Measurements from ENCODE around the gene DLG1. TPM values are rescaled to one million over a fixed set of nuclear protein-coding genes. Genes with fewer than 3 reads are reported as not detected.

Gene DLG1
- total RNA-seq, 2 experiments from 2014 or later = 56.1 to 62.1 TPM

DNA sequence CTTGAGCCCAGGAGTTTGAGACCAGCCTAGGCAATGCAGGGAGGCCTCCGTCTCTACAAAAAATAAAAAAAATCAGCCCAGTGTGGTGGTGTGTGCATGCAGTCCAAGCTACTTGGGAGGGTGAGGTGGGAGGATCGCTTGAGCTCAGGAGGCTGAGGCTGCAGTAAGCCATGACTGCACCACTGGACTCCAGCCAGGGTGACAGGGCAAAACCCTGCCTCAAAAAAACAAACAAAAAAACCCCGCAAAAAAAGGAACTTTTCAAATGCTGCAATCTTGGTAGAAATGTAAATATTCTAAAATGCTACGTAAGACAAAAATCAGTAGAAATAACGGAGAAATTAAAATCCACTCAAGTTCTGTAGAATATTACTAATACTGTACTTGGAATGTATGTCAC is 160.7 kb downstream of the DLG1 start:
- CTCF ChIA-PET = no interaction called here
- POLR2A ChIA-PET = no interaction called here

DNA sequence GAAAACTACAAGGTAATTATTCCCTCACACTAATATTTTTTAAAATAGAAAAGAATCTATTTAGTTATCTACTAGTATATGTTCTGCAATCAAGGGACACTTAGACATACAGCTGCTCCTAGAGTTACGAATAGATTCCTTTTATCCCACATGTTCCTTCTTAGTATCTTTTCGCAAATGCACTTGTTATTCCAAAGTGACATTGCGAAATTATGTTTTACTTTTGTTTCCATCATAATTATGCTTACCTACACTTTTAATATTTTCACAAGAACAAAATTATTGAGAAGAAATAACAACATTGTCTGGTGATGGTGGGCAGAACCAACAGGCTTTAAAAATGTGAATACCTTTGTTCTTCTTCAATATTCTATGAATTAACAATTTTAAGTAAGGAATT is 161.7 kb downstream of the DLG1 start:
- ChIA-PET POLR2A (no interaction called here), CTCF (no interaction called here)

DNA sequence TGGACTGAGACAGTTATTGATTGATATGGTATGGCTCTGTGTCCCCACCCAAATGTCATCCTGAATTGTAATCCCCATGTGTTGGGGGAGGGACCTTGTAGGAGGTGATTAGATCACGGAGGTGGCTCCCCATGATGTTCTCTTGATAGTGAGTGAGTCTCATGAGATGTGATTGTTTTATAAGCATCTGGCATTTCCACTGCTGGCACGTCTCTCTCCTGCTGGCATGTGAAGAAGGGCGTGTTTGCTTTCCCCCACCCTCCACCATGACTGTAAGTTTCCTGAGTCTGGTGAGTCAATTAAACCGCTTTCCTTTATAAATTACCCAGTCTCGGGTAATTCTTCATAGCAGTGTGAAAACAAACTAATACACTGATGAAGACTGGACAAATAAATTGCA is 163.2 kb downstream of the DLG1 start:
- CTCF ChIA-PET = no interaction called here
- POLR2A ChIA-PET = no interaction called here

DNA sequence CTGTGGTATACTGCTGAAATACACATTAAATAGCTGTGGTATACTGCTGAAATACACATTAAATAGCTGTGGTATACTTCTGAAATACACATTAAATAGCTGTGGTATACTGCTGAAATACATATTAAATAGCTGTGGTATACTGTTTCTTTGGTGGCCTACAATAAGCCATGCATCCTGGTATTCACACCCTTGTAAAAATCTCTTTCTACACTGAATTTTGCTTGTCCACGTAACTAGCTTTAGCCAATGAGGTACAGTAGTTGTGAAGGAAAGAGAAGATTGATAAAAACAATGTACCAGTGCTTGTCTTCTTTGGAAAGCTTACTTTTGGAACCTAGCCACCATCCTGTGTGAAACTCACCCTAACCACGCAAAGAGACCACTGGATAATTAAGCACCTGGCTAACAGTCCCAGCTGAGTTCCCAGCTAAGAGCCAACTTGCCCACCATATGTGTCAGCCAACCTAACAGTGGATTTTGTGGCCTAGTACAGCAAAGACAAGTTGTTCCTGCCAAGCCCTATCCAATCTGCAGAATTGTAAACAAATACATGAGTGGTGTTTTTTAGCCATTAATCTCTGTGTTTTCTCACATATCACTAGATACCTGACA is 165.4 kb downstream of the DLG1 start:
- POLR2A ChIA-PET = no interaction called here
- CTCF ChIA-PET = no interaction called here

DNA sequence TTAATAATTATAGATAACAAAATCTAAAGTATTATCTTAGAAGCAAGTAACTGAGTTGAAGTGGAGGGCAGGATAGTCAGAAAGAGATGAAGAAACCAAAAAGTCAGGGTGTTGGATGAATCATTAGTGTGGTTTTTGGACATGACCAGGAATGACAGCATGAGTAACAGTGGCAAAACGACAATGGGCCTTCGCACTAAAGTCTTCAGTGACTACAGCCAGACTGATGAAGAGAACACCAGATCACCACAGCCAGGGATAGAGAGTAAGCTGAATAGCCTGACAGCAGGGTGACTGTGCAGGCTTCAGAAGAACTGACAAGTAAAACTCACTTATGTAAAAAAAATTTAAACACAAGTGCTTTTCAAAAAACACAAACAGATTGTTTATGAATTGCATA is 172.8 kb downstream of the DLG1 start:
- CTCF ChIA-PET = no interaction called here
- POLR2A ChIA-PET = no interaction called here

DNA sequence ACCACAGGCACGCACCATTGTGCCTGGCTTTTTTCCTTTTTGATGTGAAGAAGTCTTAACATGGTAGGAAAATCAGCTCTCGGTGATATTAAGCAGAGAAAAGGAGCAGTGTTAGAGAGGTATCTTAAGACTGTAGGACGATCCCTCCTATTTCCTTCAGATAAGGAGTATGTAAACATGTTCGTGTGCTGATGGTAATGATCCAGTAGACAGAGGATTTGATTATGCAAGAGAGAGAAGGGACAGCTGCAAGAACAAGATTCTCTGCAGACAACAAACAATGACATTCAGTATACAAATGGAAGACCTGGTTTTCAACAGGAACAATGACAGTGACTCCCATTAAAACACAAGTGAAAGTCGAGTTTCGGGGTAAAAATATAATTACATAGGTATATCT is 173.7 kb downstream of the DLG1 start:
- CTCF ChIA-PET = no interaction called here

DNA sequence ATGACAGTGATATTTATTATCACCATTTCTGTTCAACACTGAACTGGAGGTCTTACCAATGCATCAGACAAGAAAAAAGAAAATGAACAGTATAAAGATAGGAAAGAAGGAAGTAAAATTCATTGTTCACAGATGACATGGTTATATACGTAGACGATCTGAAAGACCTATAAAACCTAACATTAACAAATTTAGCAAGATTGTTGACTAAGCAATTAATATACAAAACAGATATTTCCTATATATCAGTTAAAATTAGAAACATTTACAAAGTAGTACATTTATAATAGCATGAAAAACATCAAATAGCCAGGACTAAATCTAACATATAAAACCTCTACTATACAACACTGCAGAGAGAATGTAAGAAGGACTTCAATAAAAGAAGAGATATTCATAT is 176.0 kb downstream of the DLG1 start:
- ChIA-PET POLR2A (no interaction called here), CTCF (no interaction called here)

More for the DNA sequence above, 173.7 kb downstream of the DLG1 start:
- POLR2A ChIA-PET = no interaction called here

DNA sequence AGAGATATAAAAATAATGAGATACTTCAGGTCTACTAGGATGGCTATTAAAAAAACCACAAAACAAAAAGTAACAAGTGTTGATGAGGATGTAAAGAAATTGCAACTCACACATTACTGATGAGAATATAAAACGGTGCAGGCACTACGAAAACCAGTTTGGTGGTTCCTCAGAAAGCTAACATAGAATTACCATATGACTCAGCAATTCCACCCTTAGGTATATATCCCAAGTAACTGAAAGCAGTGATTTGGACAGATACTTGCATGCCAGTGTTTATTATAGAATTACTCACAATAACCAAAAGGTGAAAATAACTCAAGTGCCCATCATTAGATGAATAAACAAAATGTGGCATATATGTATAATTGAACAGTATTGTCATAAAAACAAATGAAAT is 181.3 kb downstream of the DLG1 start:
- CTCF ChIA-PET = no interaction called here

DNA sequence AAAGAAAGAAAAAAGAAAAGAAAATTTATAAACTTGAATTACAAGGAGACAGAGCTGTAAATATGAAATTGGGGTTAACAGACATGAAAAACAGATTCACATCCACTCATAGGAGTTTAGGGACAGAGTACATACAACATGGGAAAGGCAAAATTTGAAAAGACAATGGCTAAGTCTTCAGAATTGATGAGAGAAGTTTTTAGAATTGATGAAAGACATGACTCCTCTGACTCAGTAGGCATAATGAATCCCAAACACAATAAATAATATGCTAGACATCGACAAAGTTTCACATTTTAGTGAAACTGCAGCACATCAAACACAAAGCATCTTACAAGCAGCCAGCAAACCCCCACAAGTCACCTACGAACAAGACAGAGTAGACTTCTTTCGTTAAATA is 184.4 kb downstream of the DLG1 start:
- ChIA-PET POLR2A (no interaction called here), CTCF (no interaction called here)

More for the DNA sequence above, 181.3 kb downstream of the DLG1 start:
- POLR2A ChIA-PET = no interaction called here

DNA sequence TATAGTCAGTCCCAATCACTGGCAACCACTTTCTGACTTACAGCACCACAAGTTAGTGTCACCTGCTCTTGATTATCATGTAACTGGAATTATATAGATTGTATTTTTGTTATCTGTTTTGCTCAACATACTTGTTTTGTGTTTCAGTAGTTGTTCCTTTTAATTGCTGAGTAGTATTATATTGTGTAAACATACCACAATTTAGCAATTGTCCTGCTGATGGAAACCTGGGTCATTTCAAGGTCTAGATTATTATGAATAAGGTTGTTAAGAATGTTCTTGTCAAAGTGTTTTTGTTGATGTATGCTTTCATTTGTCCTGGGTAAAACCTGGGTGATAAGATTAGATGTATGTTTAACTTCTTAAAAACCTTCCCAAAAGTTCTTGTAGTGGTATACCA is 186.7 kb downstream of the DLG1 start:
- ChIA-PET CTCF (no interaction called here), POLR2A (no interaction called here)

DNA sequence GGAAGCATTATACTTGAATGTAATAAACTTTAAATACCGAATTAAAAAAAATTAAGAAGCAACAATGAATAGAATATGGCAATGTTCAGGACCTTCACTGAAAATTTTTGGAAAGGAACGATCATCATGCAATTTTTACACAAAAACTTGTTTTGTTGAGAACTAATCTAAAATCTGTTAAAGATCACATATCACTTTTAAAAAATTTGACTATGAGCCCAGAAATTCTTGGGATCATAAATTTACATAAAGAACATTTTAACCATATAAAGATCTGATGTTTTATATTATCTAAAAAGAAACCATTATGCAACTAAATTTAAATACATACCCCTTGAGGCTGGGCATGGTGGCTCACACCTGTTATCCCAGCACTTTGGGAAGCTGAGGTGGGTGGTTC is 192.6 kb downstream of the DLG1 start:
- CTCF ChIA-PET = no interaction called here
- POLR2A ChIA-PET = no interaction called here

DNA sequence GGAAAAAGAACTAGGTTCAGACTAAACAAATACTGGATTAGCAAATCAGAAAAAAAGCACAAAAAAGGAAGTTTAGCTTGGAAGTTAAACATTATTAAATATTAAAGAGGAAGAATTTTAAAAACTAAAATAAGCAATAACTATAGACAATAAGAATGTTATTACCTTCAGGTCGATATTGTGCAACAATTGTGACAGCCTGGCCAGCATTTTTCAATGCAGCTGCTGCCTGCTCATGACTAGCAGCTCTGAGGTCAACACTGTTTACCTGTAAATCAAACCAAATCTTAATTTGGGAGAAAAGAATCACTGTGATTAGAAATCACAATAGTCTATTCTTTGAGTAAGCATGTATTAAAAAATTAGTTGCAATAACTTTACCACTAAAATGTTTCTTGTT is 193.7 kb downstream of the DLG1 start:
- POLR2A ChIA-PET = no interaction called here
- CTCF ChIA-PET = no interaction called here

DNA sequence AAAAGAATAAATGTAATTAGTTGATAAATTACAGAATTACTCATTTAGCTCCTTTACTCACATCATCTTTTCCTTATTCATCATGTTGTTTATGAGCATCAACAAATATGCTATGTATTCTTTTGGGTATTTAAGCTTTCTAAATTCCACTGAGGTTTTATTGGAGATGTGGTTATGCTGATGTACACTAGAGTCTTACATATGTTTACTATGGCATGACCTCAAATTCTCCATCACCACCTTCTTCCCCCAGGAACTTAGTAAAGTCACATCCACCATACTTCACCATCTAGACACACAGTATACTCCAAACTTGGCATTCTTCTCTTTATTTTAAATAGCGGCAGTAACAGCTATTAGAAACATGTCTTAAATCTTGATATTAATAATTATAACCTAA is 194.6 kb downstream of the DLG1 start:
- CTCF ChIA-PET = no interaction called here
- POLR2A ChIA-PET = no interaction called here

DNA sequence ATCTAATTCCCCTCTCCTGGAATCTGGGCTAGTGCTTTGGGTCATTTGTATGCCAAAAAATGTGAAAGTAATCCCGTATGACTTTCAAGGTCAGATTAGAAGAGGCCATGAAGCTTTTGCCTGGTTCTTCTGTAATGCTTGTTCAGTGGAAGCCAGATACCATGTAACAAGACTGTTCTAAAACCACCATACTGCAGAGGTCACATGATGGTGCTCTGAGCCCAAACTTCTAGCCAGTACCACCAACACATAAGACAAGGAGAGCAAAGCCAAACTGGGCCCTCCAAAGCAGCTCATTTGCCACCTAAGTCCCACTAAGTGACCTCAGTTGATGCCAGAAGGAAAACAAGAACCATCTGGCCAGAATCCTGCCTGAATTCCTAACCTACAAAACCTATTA is 204.5 kb downstream of the DLG1 start:
- CTCF ChIA-PET = no interaction called here
- POLR2A ChIA-PET = no interaction called here

DNA sequence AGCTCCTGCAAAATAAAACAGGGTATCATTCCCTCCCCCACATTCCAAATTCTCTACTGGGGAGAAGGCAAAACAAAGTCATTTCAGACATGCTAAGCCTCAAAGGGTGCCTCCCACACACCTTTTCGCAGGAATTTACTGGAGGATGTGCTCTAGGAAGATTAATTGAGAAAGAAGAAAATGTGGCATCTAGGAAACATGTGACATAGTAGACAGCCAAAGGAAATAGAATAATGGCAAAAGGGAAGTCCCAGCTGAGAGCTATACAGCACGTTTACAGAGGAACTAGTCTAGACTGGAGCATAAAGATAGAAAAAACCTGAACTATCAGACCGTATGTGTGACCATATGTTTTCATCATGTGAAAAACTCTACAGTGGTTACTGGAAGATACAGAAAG is 210.0 kb downstream of the DLG1 start:
- POLR2A ChIA-PET = no interaction called here
- CTCF ChIA-PET = no interaction called here

DNA sequence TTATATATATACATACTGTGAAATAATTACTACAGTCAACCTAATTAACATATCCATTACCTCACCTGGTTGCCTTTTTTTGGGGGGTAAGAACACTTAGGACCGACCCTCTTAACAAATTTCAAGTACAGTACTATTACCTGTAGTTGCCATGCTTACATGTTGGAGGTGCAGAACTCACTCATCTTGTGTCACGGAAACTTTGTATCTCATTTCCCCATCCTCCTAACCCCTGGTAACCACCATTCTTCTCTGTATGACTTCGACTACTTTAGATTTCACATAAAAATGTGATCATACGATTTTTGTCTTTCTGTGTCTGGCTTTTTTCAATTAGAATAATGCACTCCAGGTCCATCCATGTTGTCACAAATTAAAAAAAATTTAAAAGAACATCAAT is 213.3 kb downstream of the DLG1 start:
- ChIA-PET CTCF (no interaction called here), POLR2A (no interaction called here)

DNA sequence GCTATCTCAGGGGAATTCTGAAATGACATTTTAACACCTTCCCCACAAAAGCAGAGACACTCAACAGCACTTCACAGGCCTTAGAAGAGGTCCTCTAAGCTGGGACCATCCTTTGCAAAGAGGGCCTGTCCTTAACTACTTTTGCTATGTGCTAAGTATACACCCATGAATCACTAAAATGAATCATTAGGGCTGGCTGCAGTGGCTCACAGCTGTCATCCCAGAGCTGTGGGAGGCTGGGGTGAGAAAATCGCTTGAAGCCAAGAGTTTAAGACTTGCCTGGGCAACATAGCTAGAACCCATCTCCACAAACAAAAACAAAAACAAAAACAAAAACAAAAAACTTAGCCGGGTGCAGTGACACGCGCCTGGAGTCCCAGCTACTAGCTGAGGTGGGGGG is 214.9 kb downstream of the DLG1 start:
- ChIA-PET CTCF (interaction anchor here (0.6 kb wide), 1 partner anchor 294 kb away, joined by 3 read pairs; no protein-coding TSS in a partner anchor), POLR2A (no interaction called here)

DNA sequence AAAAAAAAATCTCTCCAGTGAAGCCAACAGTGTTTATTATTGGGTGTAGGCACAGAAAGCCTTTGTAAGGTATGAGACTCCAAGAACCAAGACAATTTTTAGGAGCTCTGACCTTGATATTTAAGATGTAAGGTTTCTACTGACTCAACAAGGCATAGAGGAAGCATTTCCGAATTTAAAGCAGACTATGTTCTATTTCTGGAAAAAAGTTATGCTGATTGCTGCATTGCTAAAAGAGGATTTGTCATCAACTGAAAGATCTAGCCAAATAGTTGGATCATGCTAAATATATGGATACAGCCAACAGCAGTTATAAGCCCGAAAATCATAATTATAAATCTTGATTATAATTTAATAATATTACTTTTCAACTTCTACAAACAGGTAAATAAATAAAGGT is 215.5 kb downstream of the DLG1 start:
- CTCF ChIA-PET = no interaction called here

DNA sequence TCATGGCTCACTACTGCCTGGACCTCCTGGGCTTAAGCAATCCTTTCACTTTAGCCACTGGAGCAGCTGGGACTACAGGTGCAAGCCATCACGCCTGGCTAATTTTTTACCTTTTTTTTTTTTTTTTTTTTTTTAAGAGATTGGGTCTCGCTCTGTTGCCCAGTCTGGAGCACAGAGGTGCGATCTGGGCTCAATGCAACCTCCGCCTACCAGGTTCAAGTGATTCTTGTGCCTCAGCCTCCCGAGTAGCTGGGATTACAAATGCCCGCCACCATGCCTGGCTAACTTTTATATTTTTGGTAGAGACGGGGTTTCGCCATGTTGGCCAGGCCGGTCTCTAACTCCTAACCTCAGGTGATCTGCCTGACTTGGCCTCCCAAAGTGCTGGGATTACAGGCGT is 218.1 kb downstream of the DLG1 start:
- ChIA-PET POLR2A (no interaction called here), CTCF (no interaction called here)

More for the DNA sequence above, 215.5 kb downstream of the DLG1 start:
- POLR2A ChIA-PET = no interaction called here

DNA sequence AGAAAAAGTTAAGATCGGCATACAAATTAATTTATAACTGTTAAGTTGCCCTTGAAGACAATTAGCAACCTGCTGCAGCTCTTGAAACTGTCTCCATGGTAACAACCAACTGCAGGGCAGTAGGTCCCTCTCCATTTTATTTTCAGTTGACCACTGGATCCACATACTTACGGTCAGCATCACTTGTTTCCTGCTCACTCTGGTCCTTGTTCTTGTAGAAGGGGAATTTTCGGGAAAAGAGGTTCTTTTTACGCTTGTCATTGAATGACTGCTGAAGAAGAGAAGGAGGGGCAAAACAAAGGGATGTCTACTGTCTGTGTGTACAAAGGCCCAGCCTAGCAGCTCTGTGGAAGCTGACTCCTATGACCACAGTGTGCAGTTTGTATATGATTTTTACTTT is 222.0 kb downstream of the DLG1 start:
- POLR2A ChIA-PET = no interaction called here
- CTCF ChIA-PET = no interaction called here

DNA sequence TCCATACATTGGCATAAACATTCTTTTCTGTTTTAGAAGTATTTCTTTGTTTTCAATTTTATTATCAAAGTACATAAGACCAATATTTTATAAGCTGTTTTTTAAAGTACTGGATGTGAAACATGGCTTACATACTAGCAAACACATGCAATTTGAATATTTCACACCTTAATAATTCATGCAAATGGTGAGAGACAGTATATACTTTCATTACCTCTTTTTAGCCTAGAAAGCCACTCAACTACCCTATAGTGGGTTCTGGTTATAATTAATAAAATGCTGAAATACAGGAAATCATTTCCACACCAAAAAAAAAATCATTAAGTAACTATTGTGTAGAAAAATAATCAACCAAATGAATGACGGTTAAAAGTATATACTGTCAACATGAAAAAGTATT is 230.3 kb downstream of the DLG1 start:
- POLR2A ChIA-PET = no interaction called here

DNA sequence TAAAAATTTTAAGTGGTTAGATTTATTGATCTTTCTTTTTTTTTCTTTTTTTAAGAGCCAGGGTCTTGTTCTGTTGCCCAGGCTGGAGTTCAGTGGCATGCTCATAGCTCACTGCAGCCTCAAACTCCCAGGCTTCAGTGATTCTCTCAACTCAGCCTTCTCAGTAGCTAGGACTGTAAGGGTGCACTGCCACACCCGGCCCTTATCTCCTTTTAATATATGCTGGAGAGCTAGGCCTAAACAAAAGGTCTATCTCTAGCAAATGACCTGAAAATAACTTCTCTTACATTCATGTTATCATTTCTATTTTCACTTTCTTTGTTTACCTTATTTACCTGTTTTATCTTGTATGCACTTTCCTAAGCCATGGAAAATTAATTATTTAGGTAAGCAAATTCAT is 233.6 kb downstream of the DLG1 start:
- ChIA-PET CTCF (no interaction called here), POLR2A (no interaction called here)

More for the DNA sequence above, 230.3 kb downstream of the DLG1 start:
- CTCF ChIA-PET = interaction anchor here (0.6 kb wide), 2 partner anchors 75 to 717 kb away, joined by 3 to 7 read pairs; no protein-coding TSS in a partner anchor

DNA sequence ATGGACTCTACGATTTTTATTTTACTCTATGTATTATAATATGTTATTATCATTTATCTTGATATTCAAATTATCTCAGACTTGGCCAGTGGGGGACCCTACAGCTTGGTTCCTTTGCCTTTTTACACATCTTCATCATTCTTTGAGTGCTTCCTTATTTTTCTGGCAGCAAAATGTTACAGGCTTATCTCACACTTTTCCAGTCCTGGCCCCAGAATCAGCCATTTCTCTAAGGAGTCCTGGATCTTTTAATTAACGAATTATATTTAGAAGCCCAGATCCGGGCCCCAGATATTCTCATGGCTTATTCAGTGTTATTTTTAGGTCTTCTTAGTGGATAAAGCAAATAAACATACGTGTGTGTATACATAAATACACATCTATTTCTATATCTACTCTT is 236.0 kb downstream of the DLG1 start:
- POLR2A ChIA-PET = no interaction called here

More for the DNA sequence above, 236.0 kb downstream of the DLG1 start:
- CTCF ChIA-PET = no interaction called here

Data from activated CD8-positive, alpha-beta memory T cell treated with anti-CD3 and anti-CD28 coated beads for 36 hours (primary cell).